HL-60 (cell line): ENCODE results near the gene MBD3L3.
A peak's percentile ranks its signal among the peaks of the same experiment; 100 is the strongest.

Experiments
- DNase-seq, 2 experiments: peaks; one replicate each; pipeline ENCODE4 v3.0.0-alpha.2; 2010 to 2020; ENCODE audit warnings: low read depth in 1 of 2, low spot score in 1 of 2
- H3K27ac ChIP-seq: fragments of 250-450 bp; sonication (Bioruptor Pico); replicated peaks from 2 replicates; pipeline ENCODE4 v1.5.1; 2020; ENCODE audit warnings: mild to moderate bottlenecking, moderate library complexity
- H3K27me3 ChIP-seq: fragments of 250-450 bp; sonication (Bioruptor Pico); 2 replicates; pipeline ENCODE4 v1.5.1; 2021; ENCODE audit warnings: mild to moderate bottlenecking, moderate library complexity; ENCODE audit not compliant: insufficient read depth, poor library complexity, severe bottlenecking
- H3K4me3 ChIP-seq: replicated peaks from 2 replicates; pipeline ENCODE4 v1.5.1; 2011; ENCODE audit warnings: mild to moderate bottlenecking, control low read depth, low read length; ENCODE audit not compliant: insufficient read depth
- CTCF ChIP-seq: IDR thresholded peaks from one replicate; pipeline ENCODE4 v1.5.1; 2011; ENCODE audit warnings: low read length, control low read depth, inconsistent platforms; ENCODE audit not compliant: insufficient read depth
- GABPA ChIP-seq: IDR thresholded peaks from 2 replicates; pipeline ENCODE4 v1.6.1; 2012; ENCODE audit warnings: low read depth
- POLR2AphosphoS5 ChIP-seq: IDR thresholded peaks from 2 replicates; pipeline ENCODE4 v1.6.1; 2012; ENCODE audit warnings: low read depth
- SPI1 ChIP-seq: IDR thresholded peaks from 2 replicates; pipeline ENCODE4 v1.6.1; 2012; ENCODE audit warnings: low read depth, mild to moderate bottlenecking, borderline replicate concordance
- TF ChIP-seq, protein P1 (sequence below): IDR thresholded peaks from 2 replicates; pipeline ENCODE4 v1.6.1; 2012; ENCODE audit warnings: low read depth; ENCODE audit not compliant: insufficient replicate concordance

MBD3L3 gene

GRCh38 chr19:7088999-7089398 lies 30.5 kb upstream of the MBD3L3 start:
- no peaks in the 10 kb centered on the region for H3K27me3 ChIP-seq
- TF ChIP-seq POLR2AphosphoS5 (no peak), SPI1 (no peak), GABPA (no peak), CTCF (no peak)
- TF ChIP-seq, protein P1, sequence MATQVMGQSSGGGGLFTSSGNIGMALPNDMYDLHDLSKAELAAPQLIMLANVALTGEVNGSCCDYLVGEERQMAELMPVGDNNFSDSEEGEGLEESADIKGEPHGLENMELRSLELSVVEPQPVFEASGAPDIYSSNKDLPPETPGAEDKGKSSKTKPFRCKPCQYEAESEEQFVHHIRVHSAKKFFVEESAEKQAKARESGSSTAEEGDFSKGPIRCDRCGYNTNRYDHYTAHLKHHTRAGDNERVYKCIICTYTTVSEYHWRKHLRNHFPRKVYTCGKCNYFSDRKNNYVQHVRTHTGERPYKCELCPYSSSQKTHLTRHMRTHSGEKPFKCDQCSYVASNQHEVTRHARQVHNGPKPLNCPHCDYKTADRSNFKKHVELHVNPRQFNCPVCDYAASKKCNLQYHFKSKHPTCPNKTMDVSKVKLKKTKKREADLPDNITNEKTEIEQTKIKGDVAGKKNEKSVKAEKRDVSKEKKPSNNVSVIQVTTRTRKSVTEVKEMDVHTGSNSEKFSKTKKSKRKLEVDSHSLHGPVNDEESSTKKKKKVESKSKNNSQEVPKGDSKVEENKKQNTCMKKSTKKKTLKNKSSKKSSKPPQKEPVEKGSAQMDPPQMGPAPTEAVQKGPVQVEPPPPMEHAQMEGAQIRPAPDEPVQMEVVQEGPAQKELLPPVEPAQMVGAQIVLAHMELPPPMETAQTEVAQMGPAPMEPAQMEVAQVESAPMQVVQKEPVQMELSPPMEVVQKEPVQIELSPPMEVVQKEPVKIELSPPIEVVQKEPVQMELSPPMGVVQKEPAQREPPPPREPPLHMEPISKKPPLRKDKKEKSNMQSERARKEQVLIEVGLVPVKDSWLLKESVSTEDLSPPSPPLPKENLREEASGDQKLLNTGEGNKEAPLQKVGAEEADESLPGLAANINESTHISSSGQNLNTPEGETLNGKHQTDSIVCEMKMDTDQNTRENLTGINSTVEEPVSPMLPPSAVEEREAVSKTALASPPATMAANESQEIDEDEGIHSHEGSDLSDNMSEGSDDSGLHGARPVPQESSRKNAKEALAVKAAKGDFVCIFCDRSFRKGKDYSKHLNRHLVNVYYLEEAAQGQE: no peak
- H3K4me3 ChIP-seq: no peak overlapping the region

DNA sequence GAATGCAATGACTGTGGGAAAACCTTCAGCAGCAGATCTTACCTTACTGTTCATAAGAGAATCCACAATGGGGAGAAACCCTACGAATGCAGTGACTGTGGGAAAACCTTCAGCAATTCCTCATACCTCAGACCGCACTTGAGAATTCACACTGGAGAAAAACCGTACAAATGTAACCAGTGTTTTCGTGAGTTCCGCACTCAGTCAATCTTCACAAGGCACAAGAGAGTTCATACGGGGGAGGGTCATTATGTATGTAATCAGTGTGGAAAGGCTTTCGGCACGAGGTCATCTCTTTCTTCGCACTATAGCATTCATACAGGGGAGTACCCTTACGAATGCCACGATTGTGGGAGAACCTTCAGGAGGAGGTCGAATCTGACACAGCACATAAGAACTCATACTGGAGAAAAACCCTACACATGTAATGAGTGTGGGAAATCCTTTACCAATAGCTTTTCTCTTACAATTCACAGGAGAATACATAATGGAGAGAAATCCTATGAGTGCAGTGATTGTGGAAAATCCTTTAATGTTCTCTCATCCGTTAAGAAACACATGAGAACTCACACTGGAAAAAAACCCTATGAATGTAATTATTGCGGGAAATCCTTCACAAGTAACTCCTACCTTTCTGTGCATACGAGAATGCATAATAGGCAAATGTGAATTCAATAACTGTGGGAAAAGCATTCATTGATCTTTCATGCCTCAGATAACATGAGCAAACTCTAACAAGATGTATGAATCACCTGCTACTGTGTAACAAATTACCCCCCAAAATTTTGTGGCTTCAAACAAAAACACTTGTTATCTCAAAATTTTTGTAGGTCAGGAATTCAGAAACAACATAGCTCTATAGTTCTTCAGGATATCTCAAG lies 24.8 kb upstream of the MBD3L3 start:
- DNase-seq: peak in 1 of 2 experiments; percentile 7
- no peak overlapping the region for H3K27ac ChIP-seq
- TF ChIP-seq SPI1 (no peak), POLR2AphosphoS5 (peak; percentile 67)
- H3K27me3 ChIP-seq: no peaks in the 10 kb centered on the region
- no peak overlapping the region for H3K4me3 ChIP-seq

More at GRCh38 chr19:7088999-7089398, 30.5 kb upstream of the MBD3L3 start:
- no peak overlapping the region for H3K27ac ChIP-seq
- no peak for DNase-seq

- Histone ChIP-seq H3K4me3 (no peak overlapping the region), H3K27ac (no peak overlapping the region), H3K27me3 (no peaks in the 10 kb centered on the region)
- no peak for DNase-seq
- no peak for TF ChIP-seq GABPA
- TF ChIP-seq POLR2AphosphoS5: no peak
- TF ChIP-seq CTCF: no peak
- TF ChIP-seq, protein P1: no peak
- TF ChIP-seq SPI1: no peak
Observed at GRCh38 chr19:7078008-7078407, 19.5 kb upstream of the MBD3L3 start.

DNA sequence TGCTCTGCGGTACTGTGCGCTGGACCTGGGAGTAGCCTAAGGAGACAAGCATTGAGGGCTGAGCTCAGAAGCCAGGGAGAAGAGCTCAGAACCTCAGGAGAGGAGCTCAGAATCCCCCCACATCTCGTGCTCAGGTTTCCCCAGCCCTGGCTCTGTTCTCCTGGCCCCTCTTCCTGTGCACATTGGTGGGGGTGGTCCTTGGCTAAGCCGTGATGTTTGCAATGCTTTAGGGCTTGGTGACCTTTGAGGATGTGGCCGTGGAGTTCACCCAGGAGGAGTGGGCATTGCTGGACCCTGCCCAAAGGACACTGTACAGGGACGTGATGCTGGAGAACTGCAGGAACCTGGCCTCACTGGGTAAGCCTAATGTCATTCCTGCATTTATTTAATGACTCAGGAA lies 17.7 kb upstream of the MBD3L3 start:
- H3K27me3 ChIP-seq: no peaks in the 10 kb centered on the region
- no peak for DNase-seq

More for the DNA sequence above, 17.7 kb upstream of the MBD3L3 start:
- H3K27ac ChIP-seq: no peak overlapping the region
- TF ChIP-seq CTCF: no peak
- no peak for TF ChIP-seq SPI1
- no peak for TF ChIP-seq POLR2AphosphoS5
- TF ChIP-seq GABPA: no peak
- TF ChIP-seq, protein P1: no peak
- no peak overlapping the region for H3K4me3 ChIP-seq
